DMS 273 (cell line): ENCODE measurements around the gene IGFBP1.
A peak's percentile ranks its signal among the peaks of the same experiment; 100 is the strongest.

Source experiments
- DNase-seq: peaks from one replicate; lab custom pipeline; 2025; ENCODE audit not compliant: unreplicated experiment; lab: John Stamatoyannopoulos, UW

IGFBP1 gene

DNA sequence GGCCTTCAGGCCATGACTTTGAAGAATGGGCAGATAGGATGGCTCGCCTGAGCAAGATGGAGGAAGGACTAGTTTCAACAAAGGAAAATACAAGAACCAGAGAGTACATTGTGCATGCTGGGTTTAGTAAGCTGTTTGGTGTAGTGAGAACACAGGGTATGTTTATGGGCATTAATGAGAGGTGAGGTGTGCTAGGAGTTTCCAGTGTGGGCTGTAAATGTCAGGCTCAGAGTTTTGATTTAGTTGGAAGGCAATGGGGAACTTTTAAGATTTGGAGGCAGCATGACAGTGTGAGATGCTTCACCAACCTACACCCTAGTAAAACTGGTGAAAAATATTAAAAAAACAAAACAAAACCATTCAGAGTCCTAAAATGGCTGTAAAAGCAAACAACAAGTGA lies 13.3 kb downstream of the IGFBP1 start:
- no peak for DNase-seq

DNA sequence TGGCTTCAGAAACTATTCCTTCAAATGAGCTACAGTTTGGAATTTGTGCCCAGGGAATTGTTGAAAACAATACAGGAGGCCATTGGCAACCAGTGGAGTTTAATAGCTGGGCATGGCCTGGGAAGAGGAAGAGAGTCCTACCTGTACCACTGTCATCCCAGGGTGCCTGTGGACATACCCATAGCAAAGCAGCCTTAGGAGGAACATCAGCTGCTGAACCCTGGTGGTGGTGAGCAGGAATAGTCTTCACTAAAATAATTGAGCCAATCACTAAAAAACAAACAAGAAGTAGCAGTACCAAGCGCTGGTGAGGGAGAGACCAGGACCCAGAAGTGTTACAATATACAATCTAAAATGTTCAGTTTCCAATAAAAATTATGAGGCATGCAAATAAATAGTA lies 14.5 kb downstream of the IGFBP1 start:
- DNase-seq: no peak

- DNase-seq: no peak
Measured at GRCh38 chr7:45909561-45909960, 21.3 kb downstream of the IGFBP1 start.

DNA sequence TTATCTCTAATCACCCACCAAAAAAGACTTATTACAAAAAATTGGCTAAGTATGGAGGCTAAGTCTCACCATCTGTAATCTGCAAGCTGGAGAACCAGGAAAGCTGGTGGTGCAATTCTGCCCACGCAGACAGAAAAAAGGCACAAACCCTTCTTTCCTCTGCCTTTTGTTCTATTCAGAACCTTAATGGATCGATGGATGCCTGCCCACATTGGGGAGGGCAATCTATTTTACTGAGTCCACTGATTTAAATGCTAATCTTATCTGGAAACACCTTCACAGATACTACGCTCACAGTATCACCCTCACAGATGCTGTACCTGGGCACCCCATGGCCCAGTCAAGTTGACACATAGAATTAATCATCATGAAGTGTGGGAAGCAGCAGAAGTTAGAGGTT lies 22.6 kb downstream of the IGFBP1 start:
- DNase-seq: no peak

- no peak for DNase-seq
Measured at GRCh38 chr7:45911311-45911710, 23.0 kb downstream of the IGFBP1 start.

- no peak for DNase-seq
Measured at GRCh38 chr7:45912972-45913371, 24.7 kb downstream of the IGFBP1 start.

- DNase-seq: no peak
Measured at GRCh38 chr7:45914911-45915310, 26.6 kb downstream of the IGFBP1 start.

GRCh38 chr7:45915606-45916005 lies 27.3 kb downstream of the IGFBP1 start:
- no peak for DNase-seq

- no peak for DNase-seq
Measured at GRCh38 chr7:45917064-45917463, 28.8 kb downstream of the IGFBP1 start.

GRCh38 chr7:45917658-45918057 lies 29.4 kb downstream of the IGFBP1 start:
- DNase-seq: peak; percentile 90

GRCh38 chr7:45918556-45918955 lies 30.3 kb downstream of the IGFBP1 start:
- DNase-seq: no peak

DNA sequence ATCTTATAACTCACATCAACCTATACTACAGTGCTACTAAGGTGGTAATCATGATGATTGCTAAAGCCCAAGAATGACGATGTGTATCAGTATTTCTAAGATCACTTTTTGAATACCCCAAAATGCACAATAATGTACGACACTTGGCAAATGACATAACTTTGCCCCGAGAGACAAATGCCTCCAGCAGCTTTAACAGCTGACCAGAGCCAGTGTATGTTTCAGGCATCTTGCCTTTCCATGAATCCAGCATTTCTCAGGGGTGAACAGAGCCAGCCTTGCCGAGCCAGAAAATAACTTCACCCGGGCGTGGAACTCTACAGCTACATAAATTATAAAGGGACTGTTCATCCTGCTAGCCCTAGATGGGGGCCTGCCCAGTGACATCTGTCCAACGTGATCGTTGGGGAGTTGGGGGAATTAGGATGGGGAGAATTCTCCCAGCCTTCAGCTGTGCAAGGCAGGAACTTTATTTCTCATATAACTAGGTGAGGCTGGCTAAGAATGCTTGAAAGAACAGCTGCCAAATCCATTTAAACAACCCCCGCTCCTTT lies 31.0 kb downstream of the IGFBP1 start:
- DNase-seq: peak; percentile 37

GRCh38 chr7:45919993-45920459 lies 31.7 kb downstream of the IGFBP1 start:
- peak; percentile 45 for DNase-seq

- DNase-seq: peak; percentile 89
Measured at GRCh38 chr7:45920502-45921380, 32.5 kb downstream of the IGFBP1 start, which contains the start of gene IGFBP3. IGFBP3 (minus strand) TSS chr7:45921272; CDS start chr7:45921140, 132 bp downstream.

DNA sequence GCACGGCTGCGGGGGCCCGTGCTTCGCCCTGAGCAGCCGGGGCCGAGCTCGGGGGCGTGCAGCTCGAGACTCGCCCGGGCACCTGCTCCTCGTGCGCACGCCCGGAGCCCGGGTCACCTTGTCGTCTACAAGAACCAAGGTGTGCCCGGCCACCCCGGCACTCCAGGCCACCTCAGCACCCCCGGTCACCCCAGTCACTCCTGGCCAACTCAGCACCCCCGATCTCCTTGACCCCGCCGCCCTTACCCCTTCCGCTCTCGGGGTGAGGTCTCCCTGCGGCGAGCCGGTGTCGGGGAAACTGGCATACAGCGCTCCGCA lies 33.1 kb downstream of the IGFBP1 start:
- DNase-seq: no peak

DNA sequence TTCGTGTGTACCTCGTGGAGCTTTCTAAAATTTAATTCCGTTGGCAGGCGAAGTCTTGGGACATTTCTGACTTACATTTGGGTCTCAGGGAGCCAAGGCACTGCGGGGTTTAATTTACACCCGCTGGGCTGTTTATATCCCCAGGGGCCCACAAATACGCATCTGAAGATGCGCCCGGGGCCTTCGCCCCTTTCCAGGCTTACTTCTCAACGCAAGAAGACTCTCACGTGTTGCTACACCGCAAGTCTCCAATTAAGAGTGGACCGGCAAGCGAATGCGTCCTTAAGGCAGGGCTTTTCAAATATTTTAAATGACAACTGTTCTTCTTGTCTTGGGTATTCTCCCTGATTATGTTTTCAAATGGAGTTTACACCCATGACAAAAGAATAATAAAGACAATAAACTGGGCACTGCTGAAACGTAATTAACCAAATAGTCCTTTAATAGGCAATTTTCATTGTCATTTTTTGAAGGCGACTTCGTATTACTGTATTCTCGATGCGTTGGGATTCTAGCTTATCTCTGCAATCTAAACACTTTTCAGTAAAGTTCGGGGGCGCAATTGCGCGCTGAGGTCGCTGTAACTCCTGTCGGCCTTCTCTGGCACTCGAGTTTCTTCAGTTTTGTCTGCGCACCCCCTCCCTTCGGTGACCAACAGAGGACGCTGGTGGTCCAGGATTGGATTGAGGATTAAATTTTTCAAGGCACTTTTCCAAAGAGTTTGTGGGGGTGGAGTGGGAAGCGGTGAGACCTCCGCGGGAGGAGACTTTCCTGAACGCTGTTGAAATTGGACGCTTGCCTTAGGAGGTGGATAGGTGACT lies 33.6 kb downstream of the IGFBP1 start:
- DNase-seq: peak; percentile 88

DNA sequence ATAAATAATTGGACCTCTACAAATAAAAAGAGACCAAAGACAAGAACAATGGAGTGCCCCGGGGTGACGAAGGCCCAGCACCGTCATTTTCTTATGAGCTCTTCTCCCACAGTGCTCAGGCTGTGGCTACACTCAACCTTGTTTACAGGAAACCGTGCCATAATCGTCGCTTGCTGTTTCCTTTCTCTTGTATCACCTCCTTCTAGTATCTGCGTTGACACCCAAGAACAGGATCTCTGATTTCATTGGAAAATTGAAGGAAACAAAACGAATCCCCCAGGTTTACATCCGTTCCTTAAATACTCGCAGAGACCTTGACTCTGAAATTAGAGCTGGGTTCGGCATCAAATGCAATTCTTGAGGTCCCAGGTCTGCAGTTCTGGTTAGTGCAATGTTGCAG lies 34.5 kb downstream of the IGFBP1 start:
- peak; percentile 59 for DNase-seq

GRCh38 chr7:45923290-45923689 lies 35.0 kb downstream of the IGFBP1 start:
- DNase-seq: peak; percentile 88

DNA sequence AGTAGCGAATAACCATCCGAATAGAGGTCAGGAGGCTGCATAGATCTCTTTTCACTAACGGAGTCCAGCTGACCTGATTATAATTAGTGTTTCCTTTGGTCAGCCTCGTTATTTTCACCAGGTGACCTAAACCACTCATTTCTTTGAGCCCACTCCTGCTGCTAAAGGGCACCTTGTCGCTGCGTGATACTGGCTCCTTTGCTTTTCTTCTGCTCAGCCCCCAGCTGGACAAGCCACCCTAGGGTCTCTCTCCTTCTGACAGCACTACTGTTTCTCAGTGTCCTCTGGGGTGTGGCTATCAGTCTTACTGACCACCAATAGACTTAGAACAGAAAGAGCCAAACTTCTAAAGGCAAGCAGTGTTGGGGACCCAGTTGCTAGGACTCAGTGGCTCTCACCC lies 35.5 kb downstream of the IGFBP1 start:
- no peak for DNase-seq

DNA sequence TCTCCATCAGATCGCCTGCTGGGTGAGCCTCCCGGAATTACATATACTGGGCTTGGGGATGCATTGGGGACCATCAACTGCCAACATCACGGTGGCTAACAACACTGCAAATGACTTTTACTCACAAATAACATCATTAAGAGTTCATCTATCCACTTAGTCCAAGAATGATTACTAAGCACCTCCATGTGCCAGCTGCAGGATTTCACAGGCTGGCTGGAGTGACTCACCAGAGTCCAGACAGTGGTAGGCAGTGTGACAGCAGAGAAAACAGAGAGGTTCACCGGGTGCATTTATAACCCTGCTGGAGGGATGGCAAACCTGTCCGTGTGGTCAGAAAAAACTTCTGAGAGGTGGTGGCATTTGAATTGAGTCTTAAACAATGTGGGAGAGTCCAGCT lies 36.0 kb downstream of the IGFBP1 start:
- DNase-seq: no peak

DNA sequence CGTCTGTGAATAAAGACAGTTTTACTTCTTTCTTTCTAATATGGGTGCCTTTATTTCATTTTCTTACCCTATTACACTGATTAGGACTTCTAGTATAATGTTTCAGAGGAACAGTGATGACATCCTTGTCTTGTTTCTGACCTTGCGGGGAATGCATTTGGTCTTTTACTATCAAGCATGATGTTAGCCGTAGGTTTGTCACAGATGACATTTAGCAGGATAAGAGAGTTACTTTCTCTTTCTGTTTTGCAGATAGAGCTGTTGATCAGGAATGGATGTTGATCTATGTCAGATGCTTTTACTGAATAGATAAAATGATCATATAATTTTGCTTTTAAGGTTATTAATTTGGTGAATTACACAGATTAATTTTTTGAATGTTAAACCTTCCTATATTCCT lies 39.4 kb downstream of the IGFBP1 start:
- DNase-seq: no peak

DNA sequence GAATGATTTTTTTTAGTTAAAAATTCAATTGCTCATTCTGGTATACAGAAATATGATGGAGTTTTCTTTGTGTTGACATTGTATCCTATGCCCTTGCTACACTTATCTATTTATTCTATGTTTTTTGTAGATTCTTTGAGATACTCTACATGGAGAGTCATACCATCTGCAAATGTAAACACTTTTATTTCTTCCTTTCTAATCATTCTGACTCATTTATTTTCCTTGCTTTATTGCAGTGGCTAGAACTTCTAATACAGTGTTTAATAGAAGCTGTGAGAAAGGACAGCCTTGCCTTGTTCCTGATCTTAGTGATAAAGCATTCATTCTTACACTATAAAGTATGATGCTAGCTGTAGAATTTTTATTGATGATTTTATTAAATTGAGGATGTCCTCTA lies 42.7 kb downstream of the IGFBP1 start:
- no peak for DNase-seq
